Measurements from ENCODE around the gene PRPSAP1. TPM values are rescaled to one million over a fixed set of nuclear protein-coding genes. Genes with fewer than 3 reads are reported as not detected.

PRPSAP1 gene
- total RNA-seq, 6 experiments from 2014 or later, result 39.3 to 55.6 (median 45.1) TPM

DNA sequence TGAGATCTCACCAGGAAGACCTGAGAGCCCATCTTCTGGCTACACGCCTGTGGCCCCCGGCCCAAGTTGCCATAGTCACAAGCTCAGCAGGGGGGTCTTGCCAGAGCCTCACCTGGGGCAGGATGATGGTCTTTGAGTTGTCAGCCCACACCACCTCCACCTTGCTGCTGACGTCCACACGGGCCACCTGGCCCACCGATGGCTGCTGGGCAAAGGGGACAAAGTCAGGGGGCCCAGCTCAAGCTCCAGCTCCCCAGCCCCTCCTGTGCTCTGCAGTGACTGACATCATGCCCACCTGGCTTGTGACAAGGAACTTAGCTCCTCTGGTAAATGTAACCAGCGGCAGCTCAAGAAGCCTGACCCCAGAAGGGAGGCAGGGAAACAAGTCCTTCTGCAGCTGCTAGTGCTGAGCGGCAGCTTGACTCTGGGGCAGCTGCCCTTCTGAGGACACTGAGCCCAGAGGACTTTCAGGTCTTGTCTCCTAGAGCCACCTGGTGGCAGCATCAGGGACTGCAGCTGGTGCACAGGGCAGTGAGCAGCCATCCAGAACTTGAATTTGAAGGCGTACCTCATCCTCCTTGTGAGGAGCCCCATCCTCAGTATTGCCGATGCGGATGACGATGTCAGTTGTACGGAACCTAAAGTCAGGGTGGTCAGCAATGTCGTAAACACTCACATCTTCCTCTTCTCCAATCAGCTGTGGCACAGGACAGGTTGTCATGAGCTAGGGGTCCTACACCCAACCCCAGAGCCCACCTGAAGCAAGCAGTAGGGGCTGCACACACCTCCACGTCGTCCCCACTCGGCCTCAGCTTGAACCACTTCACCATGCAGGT, 44.2 kb upstream of the PRPSAP1 start:
- no peaks in the 10 kb centered on the region for H3K4me1 ChIP-seq
- TF ChIP-seq POLR2A (IDR thresholded peaks at IDR 0.05), result no peak
- TF ChIP-seq, protein P1, sequence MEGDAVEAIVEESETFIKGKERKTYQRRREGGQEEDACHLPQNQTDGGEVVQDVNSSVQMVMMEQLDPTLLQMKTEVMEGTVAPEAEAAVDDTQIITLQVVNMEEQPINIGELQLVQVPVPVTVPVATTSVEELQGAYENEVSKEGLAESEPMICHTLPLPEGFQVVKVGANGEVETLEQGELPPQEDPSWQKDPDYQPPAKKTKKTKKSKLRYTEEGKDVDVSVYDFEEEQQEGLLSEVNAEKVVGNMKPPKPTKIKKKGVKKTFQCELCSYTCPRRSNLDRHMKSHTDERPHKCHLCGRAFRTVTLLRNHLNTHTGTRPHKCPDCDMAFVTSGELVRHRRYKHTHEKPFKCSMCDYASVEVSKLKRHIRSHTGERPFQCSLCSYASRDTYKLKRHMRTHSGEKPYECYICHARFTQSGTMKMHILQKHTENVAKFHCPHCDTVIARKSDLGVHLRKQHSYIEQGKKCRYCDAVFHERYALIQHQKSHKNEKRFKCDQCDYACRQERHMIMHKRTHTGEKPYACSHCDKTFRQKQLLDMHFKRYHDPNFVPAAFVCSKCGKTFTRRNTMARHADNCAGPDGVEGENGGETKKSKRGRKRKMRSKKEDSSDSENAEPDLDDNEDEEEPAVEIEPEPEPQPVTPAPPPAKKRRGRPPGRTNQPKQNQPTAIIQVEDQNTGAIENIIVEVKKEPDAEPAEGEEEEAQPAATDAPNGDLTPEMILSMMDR (IDR thresholded peaks at IDR 0.05), result peak; percentile 93 to 98 (median 96)
- 38% methylated on average over 3 of the region's 16 CpGs for WGBS (ENCODE audit: insufficient coverage, low coverage, low lambda C conversion rate, missing lambda C conversion rate)
- intact Hi-C loops (cut with DNase I), result loop anchor here in 1 of 2 donors (5.0 kb wide), 1 partner anchor 91 kb away; the partner anchor contains the start of gene QRICH2
- H3K9me3 ChIP-seq, result no peaks in the 10 kb centered on the region
- H3K36me3 ChIP-seq, result peaks cover 0 to 75% (median 4%) of the 10 kb centered on the region in 4 donors
- ATAC-seq (peak; percentile 80 to 96 (median 88)), DNase-seq (peak; percentile 87)
- H3K27ac ChIP-seq, result no peak overlapping the region
- H3K4me3 ChIP-seq, result no peak overlapping the region
- no peaks in the 10 kb centered on the region for H3K27me3 ChIP-seq

DNA sequence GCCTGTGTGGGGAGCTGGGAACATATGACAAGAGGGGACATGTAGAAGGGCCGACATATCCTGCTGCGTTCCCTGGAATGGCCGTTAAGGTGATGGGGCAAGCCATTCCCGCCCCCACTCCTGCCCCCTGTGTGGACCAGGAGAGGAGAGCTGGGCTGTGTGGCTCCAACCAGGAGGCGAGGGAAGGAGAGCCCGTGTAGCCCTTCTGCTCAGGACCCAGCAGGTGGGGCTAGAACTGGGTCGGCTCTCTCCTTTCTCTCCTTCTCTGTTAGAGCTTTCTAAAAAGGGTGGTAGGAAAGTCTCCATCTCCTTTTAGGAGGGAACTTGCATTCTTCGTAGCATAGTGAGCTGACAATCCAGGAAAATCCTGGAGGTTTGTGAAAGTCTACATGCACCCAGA, 43.5 kb upstream of the PRPSAP1 start:
- H3K27me3 ChIP-seq, result no peaks in the 10 kb centered on the region
- no CpG with 5 or more reads among the region's 8 CpGs for WGBS (ENCODE audit: insufficient coverage, low coverage, low lambda C conversion rate, missing lambda C conversion rate)
- H3K4me1 ChIP-seq, result no peaks in the 10 kb centered on the region
- DNase-seq, result no peak
- ATAC-seq, result no peak
- H3K9me3 ChIP-seq, result no peaks in the 10 kb centered on the region
- no peak overlapping the region for H3K27ac ChIP-seq
- no peak for TF ChIP-seq POLR2A (IDR thresholded peaks at IDR 0.05)
- TF ChIP-seq, protein P1 (IDR thresholded peaks at IDR 0.05), result no peak
- no peak overlapping the region for H3K4me3 ChIP-seq
- peaks cover 0 to 71% (median 4%) of the 10 kb centered on the region in 4 donors for H3K36me3 ChIP-seq
- intact Hi-C loops (cut with DNase I), result loop anchor here in 1 of 2 donors (5.0 kb wide), 1 partner anchor 90 kb away; the partner anchor contains the start of gene QRICH2

DNA sequence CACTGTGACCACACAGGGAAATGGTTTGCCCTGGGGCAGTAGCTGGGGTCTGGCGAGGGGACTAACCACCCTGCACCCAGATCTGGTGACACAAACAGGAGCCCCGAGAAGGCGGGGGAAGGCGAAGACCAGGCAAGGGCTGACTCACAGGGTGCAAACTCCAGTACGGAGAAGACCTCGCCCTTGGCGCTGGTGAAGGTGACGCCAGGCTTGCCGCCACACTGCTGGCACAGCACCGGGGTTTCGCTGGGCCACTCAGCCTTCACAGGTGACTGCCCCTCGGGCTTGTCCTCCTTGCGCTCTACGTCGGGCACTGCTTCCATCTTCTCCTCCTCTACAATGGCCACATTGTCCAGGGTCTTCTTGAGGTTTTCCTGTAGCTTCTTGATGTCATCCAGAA, 42.3 kb upstream of the PRPSAP1 start:
- peak in 1 of 3 donors; percentile 42 for DNase-seq
- Histone ChIP-seq H3K4me1 (no peaks in the 10 kb centered on the region), H3K27ac (no peak overlapping the region), H3K36me3 (peaks cover 0 to 69% (median 4%) of the 10 kb centered on the region in 4 donors), H3K9me3 (no peaks in the 10 kb centered on the region), H3K4me3 (no peak overlapping the region), H3K27me3 (no peaks in the 10 kb centered on the region)
- intact Hi-C loops (cut with DNase I), result loop anchor here in 1 of 2 donors (5.0 kb wide), 1 partner anchor 89 kb away; the partner anchor contains the start of gene QRICH2
- WGBS (ENCODE audit: insufficient coverage, low coverage, low lambda C conversion rate, missing lambda C conversion rate), result 88% methylated on average over 3 of the region's 15 CpGs
- ATAC-seq, result no peak
- TF ChIP-seq, protein P1 (IDR thresholded peaks at IDR 0.05), result no peak
- no peak for TF ChIP-seq POLR2A (IDR thresholded peaks at IDR 0.05)

DNA sequence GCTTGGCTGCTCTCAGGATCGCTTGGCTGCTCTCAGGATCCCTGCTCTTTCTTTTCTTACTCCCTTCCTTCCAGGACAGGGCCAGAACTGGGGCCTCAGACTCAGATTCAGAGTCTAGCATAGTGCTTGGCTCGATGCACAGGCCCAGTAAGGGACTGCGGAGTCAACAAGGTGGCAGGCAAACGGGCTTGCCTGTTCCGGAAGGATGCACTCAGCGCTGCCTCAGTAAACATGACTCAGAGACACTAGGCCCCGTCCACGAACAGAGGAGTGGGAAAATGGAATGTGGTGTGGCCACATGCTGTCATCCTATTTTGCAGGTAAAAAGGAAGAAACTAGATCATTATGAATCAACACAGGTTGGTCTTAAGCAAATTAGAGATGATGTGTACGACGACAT, 40.5 kb upstream of the PRPSAP1 start:
- H3K27ac ChIP-seq, result no peak overlapping the region
- TF ChIP-seq, protein P1 (IDR thresholded peaks at IDR 0.05), result no peak
- no peak for TF ChIP-seq POLR2A (IDR thresholded peaks at IDR 0.05)
- no peak for ATAC-seq
- intact Hi-C loops (cut with DNase I), result no loop called here
- H3K36me3 ChIP-seq, result peaks cover 0 to 55% (median 4%) of the 10 kb centered on the region in 4 donors
- H3K4me1 ChIP-seq, result no peaks in the 10 kb centered on the region
- H3K4me3 ChIP-seq, result no peak overlapping the region
- no peaks in the 10 kb centered on the region for H3K27me3 ChIP-seq
- no peak for DNase-seq
- no peaks in the 10 kb centered on the region for H3K9me3 ChIP-seq
- WGBS (ENCODE audit: insufficient coverage, low coverage, low lambda C conversion rate, missing lambda C conversion rate), result 98% methylated on average over 4 of the region's 10 CpGs
